ENCODE measurements around the gene MRM1.
A peak's percentile ranks its signal among the peaks of the same experiment; 100 is the strongest.

Gene MRM1

GRCh38 chr17:36590082-36590481 is 11.3 kb upstream of the MRM1 start:
- no peak for DNase-seq
- peaks cover 11 to 20% of the 10 kb centered on the region in 2 experiments for H3K36me3 ChIP-seq (ENCODE audit: control insufficient read depth in 1 of 2, insufficient read depth in 2 of 2, low read length in 2 of 2)
- no peak overlapping the region for H2AK5ac ChIP-seq (ENCODE audit: low read length)
- H3K79me1 ChIP-seq (ENCODE audit: low read length): peaks cover 4% of the 10 kb centered on the region
- H3K4me2 ChIP-seq (ENCODE audit: low read length): no peak overlapping the region
- no peak overlapping the region for H2BK120ac ChIP-seq (ENCODE audit: insufficient read depth, low read length, poor library complexity)
- no peak overlapping the region for H2BK5ac ChIP-seq (ENCODE audit: low read depth, low read length, poor library complexity)
- peaks cover 19 to 20% of the 10 kb centered on the region in 2 experiments for H3K4me1 ChIP-seq (ENCODE audit: control insufficient read depth in 1 of 2, insufficient read depth in 2 of 2, low read length in 2 of 2)
- H4K12ac ChIP-seq (ENCODE audit: low read depth, low read length): no peak overlapping the region
- no peak overlapping the region for H3K9ac ChIP-seq (ENCODE audit: low read length)
- H4K8ac ChIP-seq (ENCODE audit: low read depth, low read length): no peak overlapping the region
- H3K79me2 ChIP-seq (ENCODE audit: control insufficient read depth, insufficient read depth, low read length, poor library complexity): peaks cover 5% of the 10 kb centered on the region
- H3K27ac ChIP-seq (ENCODE audit: low read depth, low read length): no peak overlapping the region
- H3K4me3 ChIP-seq (ENCODE audit: low read depth, low read length): no peak overlapping the region
- no peak overlapping the region for H2AFZ ChIP-seq (ENCODE audit: insufficient read depth, low read length, poor library complexity)
- H3K27me3 ChIP-seq (ENCODE audit: insufficient read depth, low read length): no peaks in the 10 kb centered on the region
- H3K9me3 ChIP-seq (ENCODE audit: insufficient read depth, low read depth, low read length): no peaks in the 10 kb centered on the region
- WGBS (ENCODE audit: extremely low coverage, insufficient coverage, insufficient read length): no CpG with 5 or more reads among the region's 2 CpGs
- no peak overlapping the region for H2BK12ac ChIP-seq (ENCODE audit: low read length)
- no peak overlapping the region for H4K91ac ChIP-seq (ENCODE audit: low read depth, low read length)
- no peak overlapping the region for H3K18ac ChIP-seq (ENCODE audit: low read length)
- H3K14ac ChIP-seq (ENCODE audit: low read length): no peak overlapping the region
- no peak overlapping the region for H3K4ac ChIP-seq (ENCODE audit: low read depth, low read length)
- H3K23ac ChIP-seq (ENCODE audit: low read length): no peak overlapping the region

GRCh38 chr17:36591434-36592315 is 9.7 kb upstream of the MRM1 start, which contains the start of gene DHRS11:
DHRS11 (plus strand) TSS chr17:36591879; CDS start chr17:36592010, 131 bp downstream.
- Histone ChIP-seq H3K27me3 (ENCODE audit: insufficient read depth, low read length) (no peaks in the 10 kb centered on the region), H3K4me3 (ENCODE audit: low read depth, low read length) (peak within 1 kb of the TSS; percentile 86), H3K23ac (ENCODE audit: low read length) (no peak within 1 kb of the TSS), H3K18ac (ENCODE audit: low read length) (peak within 1 kb of the TSS; percentile 70), H3K79me2 (ENCODE audit: control insufficient read depth, insufficient read depth, low read length, poor library complexity) (peaks cover 5% of the 10 kb centered on the region), H2BK120ac (ENCODE audit: insufficient read depth, low read length, poor library complexity) (peak within 1 kb of the TSS; percentile 48), H3K79me1 (ENCODE audit: low read length) (peaks cover 4% of the 10 kb centered on the region), H4K91ac (ENCODE audit: low read depth, low read length) (peak within 1 kb of the TSS; percentile 71), H3K4me2 (ENCODE audit: low read length) (peak within 1 kb of the TSS; percentile 70), H3K9me3 (ENCODE audit: insufficient read depth, low read depth, low read length) (no peaks in the 10 kb centered on the region), H3K27ac (ENCODE audit: low read depth, low read length) (peak within 1 kb of the TSS; percentile 9), H2BK12ac (ENCODE audit: low read length) (no peak within 1 kb of the TSS), H3K36me3 (ENCODE audit: control insufficient read depth in 1 of 2, insufficient read depth in 2 of 2, low read length in 2 of 2) (peaks cover 9 to 16% of the 10 kb centered on the region in 2 experiments), H3K9ac (ENCODE audit: low read length) (peak within 1 kb of the TSS; percentile 80), H2AK5ac (ENCODE audit: low read length) (peak within 1 kb of the TSS; percentile 21), H4K12ac (ENCODE audit: low read depth, low read length) (peak within 1 kb of the TSS; percentile 67), H2AFZ (ENCODE audit: insufficient read depth, low read length, poor library complexity) (peak within 1 kb of the TSS; percentile 98), H2BK5ac (ENCODE audit: low read depth, low read length, poor library complexity) (no peak within 1 kb of the TSS), H3K14ac (ENCODE audit: low read length) (peak within 1 kb of the TSS; percentile 79), H3K4ac (ENCODE audit: low read depth, low read length) (peak within 1 kb of the TSS; percentile 85), H4K8ac (ENCODE audit: low read depth, low read length) (peak within 1 kb of the TSS; percentile 55), H3K4me1 (ENCODE audit: control insufficient read depth in 1 of 2, insufficient read depth in 2 of 2, low read length in 2 of 2) (peaks cover 19 to 20% of the 10 kb centered on the region in 2 experiments)
- no CpG with 5 or more reads among the region's 87 CpGs for WGBS (ENCODE audit: extremely low coverage, insufficient coverage, insufficient read length)
- peak; percentile 50 to 77 for DNase-seq

GRCh38 chr17:36592316-36592715 is 9.1 kb upstream of the MRM1 start:
- H4K91ac ChIP-seq (ENCODE audit: low read depth, low read length): peak overlapping the region; percentile 71
- peaks cover 5% of the 10 kb centered on the region for H3K79me2 ChIP-seq (ENCODE audit: control insufficient read depth, insufficient read depth, low read length, poor library complexity)
- H3K36me3 ChIP-seq (ENCODE audit: control insufficient read depth in 1 of 2, insufficient read depth in 2 of 2, low read length in 2 of 2): peaks cover 6 to 11% of the 10 kb centered on the region in 2 experiments
- H3K79me1 ChIP-seq (ENCODE audit: low read length): peaks cover 4% of the 10 kb centered on the region
- no peaks in the 10 kb centered on the region for H3K27me3 ChIP-seq (ENCODE audit: insufficient read depth, low read length)
- no peak overlapping the region for H2BK5ac ChIP-seq (ENCODE audit: low read depth, low read length, poor library complexity)
- H4K8ac ChIP-seq (ENCODE audit: low read depth, low read length): peak overlapping the region; percentile 6
- peak overlapping the region; percentile 98 for H2AFZ ChIP-seq (ENCODE audit: insufficient read depth, low read length, poor library complexity)
- H2AK5ac ChIP-seq (ENCODE audit: low read length): no peak overlapping the region
- peak overlapping the region; percentile 85 for H3K4ac ChIP-seq (ENCODE audit: low read depth, low read length)
- H3K23ac ChIP-seq (ENCODE audit: low read length): no peak overlapping the region
- H3K4me2 ChIP-seq (ENCODE audit: low read length): peak overlapping the region; percentile 70
- H4K12ac ChIP-seq (ENCODE audit: low read depth, low read length): no peak overlapping the region
- no peak for DNase-seq
- H3K9me3 ChIP-seq (ENCODE audit: insufficient read depth, low read depth, low read length): no peaks in the 10 kb centered on the region
- no peak overlapping the region for H3K9ac ChIP-seq (ENCODE audit: low read length)
- WGBS (ENCODE audit: extremely low coverage, insufficient coverage, insufficient read length): no CpG with 5 or more reads among the region's 20 CpGs
- peaks cover 19 to 20% of the 10 kb centered on the region in 2 experiments for H3K4me1 ChIP-seq (ENCODE audit: control insufficient read depth in 1 of 2, insufficient read depth in 2 of 2, low read length in 2 of 2)
- peak overlapping the region; percentile 79 for H3K14ac ChIP-seq (ENCODE audit: low read length)
- peak overlapping the region; percentile 86 for H3K4me3 ChIP-seq (ENCODE audit: low read depth, low read length)
- no peak overlapping the region for H3K27ac ChIP-seq (ENCODE audit: low read depth, low read length)
- H2BK120ac ChIP-seq (ENCODE audit: insufficient read depth, low read length, poor library complexity): no peak overlapping the region
- peak overlapping the region; percentile 14 for H3K18ac ChIP-seq (ENCODE audit: low read length)
- H2BK12ac ChIP-seq (ENCODE audit: low read length): no peak overlapping the region

- Histone ChIP-seq H3K23ac (ENCODE audit: low read length) (no peak overlapping the region), H3K4me1 (ENCODE audit: control insufficient read depth in 1 of 2, insufficient read depth in 2 of 2, low read length in 2 of 2) (peaks cover 19 to 20% of the 10 kb centered on the region in 2 experiments), H4K8ac (ENCODE audit: low read depth, low read length) (peak overlapping the region; percentile 6), H3K36me3 (ENCODE audit: control insufficient read depth in 1 of 2, insufficient read depth in 2 of 2, low read length in 2 of 2) (peaks cover 4 to 8% of the 10 kb centered on the region in 2 experiments), H3K4me3 (ENCODE audit: low read depth, low read length) (peak overlapping the region; percentile 86), H4K91ac (ENCODE audit: low read depth, low read length) (no peak overlapping the region), H3K79me1 (ENCODE audit: low read length) (peaks cover 4% of the 10 kb centered on the region), H2BK5ac (ENCODE audit: low read depth, low read length, poor library complexity) (no peak overlapping the region), H3K14ac (ENCODE audit: low read length) (peak overlapping the region; percentile 40), H3K79me2 (ENCODE audit: control insufficient read depth, insufficient read depth, low read length, poor library complexity) (peaks cover 5% of the 10 kb centered on the region), H3K4me2 (ENCODE audit: low read length) (peak overlapping the region; percentile 70), H3K4ac (ENCODE audit: low read depth, low read length) (no peak overlapping the region), H2AFZ (ENCODE audit: insufficient read depth, low read length, poor library complexity) (peak overlapping the region; percentile 39), H2BK12ac (ENCODE audit: low read length) (peak overlapping the region; percentile 1), H4K12ac (ENCODE audit: low read depth, low read length) (no peak overlapping the region), H3K27ac (ENCODE audit: low read depth, low read length) (no peak overlapping the region), H3K27me3 (ENCODE audit: insufficient read depth, low read length) (no peaks in the 10 kb centered on the region), H2AK5ac (ENCODE audit: low read length) (peak overlapping the region; percentile 40), H3K9ac (ENCODE audit: low read length) (peak overlapping the region; percentile 11), H3K9me3 (ENCODE audit: insufficient read depth, low read depth, low read length) (no peaks in the 10 kb centered on the region), H2BK120ac (ENCODE audit: insufficient read depth, low read length, poor library complexity) (peak overlapping the region; percentile 14), H3K18ac (ENCODE audit: low read length) (peak overlapping the region; percentile 14)
- no CpG with 5 or more reads among the region's 4 CpGs for WGBS (ENCODE audit: extremely low coverage, insufficient coverage, insufficient read length)
- no peak for DNase-seq
Observed at GRCh38 chr17:36592716-36593321, 8.6 kb upstream of the MRM1 start.

Measured in trophoblast cell (in vitro differentiated cells and primary cell).